Osteocyte (in vitro differentiated cells): ENCODE measurements around the gene OGFOD3. TPM values are rescaled to one million over a fixed set of nuclear protein-coding genes. Genes with fewer than 3 reads are reported as not detected.

ENCODE experiments used
- DNase-seq: peaks from one replicate; pipeline ENCODE4 v3.0.0; 2021; ENCODE audit warnings: mixed read lengths; ENCODE audit not compliant: unreplicated experiment; ENCODE audit errors: extremely low spot score
- H3K27ac Mint-ChIP-seq: one replicate; pipeline ENCODE4 v1.8.0; 2021; ENCODE audit warnings: mild to moderate bottlenecking, mixed read lengths; ENCODE audit not compliant: unreplicated experiment
- H3K27me3 Mint-ChIP-seq: one replicate; pipeline ENCODE4 v1.8.0; 2021; ENCODE audit warnings: mixed read lengths; ENCODE audit not compliant: unreplicated experiment
- H3K36me3 Mint-ChIP-seq: one replicate; pipeline ENCODE4 v1.8.0; 2021; ENCODE audit warnings: mixed read lengths; ENCODE audit not compliant: unreplicated experiment
- H3K4me1 Mint-ChIP-seq: one replicate; pipeline ENCODE4 v1.8.0; 2021; ENCODE audit warnings: mixed read lengths; ENCODE audit not compliant: unreplicated experiment
- H3K4me3 Mint-ChIP-seq: one replicate; pipeline ENCODE4 v1.8.0; 2021; ENCODE audit warnings: mild to moderate bottlenecking, moderate library complexity, mixed read lengths; ENCODE audit not compliant: unreplicated experiment
- H3K9me3 Mint-ChIP-seq: one replicate; pipeline ENCODE4 v1.8.0; 2021; ENCODE audit warnings: mixed read lengths; ENCODE audit not compliant: unreplicated experiment
- total RNA-seq: library from RNA; stranded (reverse); gene quantifications from 2 replicates; pipeline ENCODE4 v1.2.1, GENCODE V29; 2021
- TF ChIP-seq, protein P1 (sequence below): fragments of 200-600 bp; sonication (generic); IDR thresholded peaks from 2 replicates; pipeline ENCODE4 v1.5.0; 2021; ENCODE audit warnings: antibody characterized with exemption, mild to moderate bottlenecking, moderate library complexity

OGFOD3 gene
- total RNA-seq, 1 donor from 2014 or later = 32.8 TPM

DNA sequence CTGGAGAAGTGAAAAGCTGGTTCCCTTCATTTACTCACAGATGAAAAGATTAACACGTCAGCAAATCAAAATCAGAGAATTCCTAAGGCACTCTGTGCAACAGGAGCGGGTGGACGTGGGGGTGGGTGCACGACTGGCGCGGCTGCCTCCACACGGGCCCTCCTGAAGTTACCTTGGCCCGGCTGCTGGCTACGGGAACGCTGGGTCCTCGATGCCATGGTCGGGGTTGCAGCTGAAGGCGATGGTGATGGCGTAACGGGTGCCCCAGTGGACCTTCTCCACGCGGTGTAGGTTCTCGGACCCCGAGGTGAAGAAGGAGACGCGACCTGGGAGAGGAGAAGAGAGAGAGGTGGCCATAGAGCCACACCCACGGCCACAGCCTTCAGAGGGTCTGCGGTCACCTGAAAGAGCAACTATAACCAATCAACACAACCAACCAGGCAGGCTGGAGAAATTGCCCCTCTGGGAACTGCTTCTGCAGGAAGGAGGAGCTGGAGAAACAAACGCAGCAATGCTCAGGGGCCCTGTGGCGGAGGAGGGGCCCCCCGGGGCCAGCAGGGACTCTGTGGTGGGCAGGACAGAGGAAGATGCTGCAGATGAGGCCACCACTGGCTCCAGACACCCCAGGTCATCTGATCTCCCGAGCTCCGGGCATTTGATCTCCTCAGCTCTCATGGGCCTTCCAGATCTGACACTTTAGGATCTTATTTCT, 26.0 kb downstream of the OGFOD3 start:
- peaks cover 5% of the 10 kb centered on the region for H3K27me3 Mint-ChIP-seq
- no peaks in the 10 kb centered on the region for H3K9me3 Mint-ChIP-seq
- peaks cover 15% of the 10 kb centered on the region for H3K4me1 Mint-ChIP-seq
- H3K36me3 Mint-ChIP-seq = peaks cover 8% of the 10 kb centered on the region
- no peak overlapping the region for H3K4me3 Mint-ChIP-seq
- TF ChIP-seq, protein P1, sequence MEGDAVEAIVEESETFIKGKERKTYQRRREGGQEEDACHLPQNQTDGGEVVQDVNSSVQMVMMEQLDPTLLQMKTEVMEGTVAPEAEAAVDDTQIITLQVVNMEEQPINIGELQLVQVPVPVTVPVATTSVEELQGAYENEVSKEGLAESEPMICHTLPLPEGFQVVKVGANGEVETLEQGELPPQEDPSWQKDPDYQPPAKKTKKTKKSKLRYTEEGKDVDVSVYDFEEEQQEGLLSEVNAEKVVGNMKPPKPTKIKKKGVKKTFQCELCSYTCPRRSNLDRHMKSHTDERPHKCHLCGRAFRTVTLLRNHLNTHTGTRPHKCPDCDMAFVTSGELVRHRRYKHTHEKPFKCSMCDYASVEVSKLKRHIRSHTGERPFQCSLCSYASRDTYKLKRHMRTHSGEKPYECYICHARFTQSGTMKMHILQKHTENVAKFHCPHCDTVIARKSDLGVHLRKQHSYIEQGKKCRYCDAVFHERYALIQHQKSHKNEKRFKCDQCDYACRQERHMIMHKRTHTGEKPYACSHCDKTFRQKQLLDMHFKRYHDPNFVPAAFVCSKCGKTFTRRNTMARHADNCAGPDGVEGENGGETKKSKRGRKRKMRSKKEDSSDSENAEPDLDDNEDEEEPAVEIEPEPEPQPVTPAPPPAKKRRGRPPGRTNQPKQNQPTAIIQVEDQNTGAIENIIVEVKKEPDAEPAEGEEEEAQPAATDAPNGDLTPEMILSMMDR = no peak
- peak; percentile 82 for DNase-seq
- H3K27ac Mint-ChIP-seq = no peak overlapping the region

DNA sequence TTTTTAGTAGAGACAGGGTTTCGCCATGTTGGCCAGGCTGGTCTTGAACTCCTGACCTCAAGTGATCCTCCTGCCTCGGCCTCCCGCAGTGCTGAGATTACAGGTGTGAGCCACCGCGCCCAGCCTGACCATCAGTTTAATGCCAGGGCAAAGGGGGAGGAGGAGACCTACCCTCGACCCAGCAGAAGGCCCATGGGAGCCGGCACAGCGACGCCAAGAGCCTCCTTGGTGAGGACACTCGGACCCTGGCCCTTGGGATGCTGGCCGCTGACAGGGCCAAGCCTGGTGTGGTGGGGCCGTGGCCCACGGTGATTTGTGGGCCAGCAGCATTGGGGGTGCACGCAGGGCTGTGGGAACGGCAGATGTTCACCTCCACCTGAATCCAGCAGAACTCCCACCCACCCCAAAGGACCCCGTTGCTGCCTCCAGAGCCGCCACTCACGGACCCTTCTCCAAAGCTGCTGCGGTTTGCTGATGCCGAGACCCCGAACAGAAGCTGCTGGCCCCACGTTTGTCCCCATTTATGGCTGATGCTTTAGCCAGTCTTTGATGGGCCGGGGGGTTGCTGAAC, 26.8 kb downstream of the OGFOD3 start:
- Mint-ChIP-seq H3K27ac (no peak overlapping the region), H3K4me1 (peaks cover 9% of the 10 kb centered on the region), H3K27me3 (peaks cover 5% of the 10 kb centered on the region), H3K9me3 (no peaks in the 10 kb centered on the region), H3K36me3 (peaks cover 8% of the 10 kb centered on the region), H3K4me3 (no peak overlapping the region)
- TF ChIP-seq, protein P1 = no peak
- DNase-seq = peak; percentile 83

DNA sequence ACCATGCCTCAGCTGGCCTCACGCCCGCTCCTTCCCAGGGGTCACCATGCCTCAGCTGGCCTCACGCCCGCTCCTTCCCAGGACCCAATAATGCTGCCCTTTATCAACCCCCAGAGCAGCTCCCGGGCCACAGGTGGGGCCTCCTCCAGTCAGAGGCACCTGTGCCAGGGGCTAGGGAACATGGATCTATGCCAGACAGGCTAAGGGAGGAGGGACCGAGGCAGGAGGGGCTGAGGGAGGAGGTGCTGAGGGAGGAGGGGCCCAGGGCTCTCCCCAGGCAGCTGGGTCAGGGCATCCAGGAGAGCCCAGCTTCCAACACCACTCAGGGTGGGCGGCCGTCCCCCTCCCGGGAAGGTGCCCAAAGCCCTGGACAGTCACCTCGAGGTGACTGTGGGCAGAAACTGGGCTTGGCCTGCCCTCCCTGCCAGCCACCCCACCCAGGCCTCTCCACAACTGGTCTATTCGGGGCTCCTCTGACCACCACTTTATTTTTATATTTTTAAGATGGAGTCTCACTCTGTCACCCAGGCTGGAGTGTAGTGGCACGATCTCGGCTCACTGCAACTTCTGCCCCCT, 27.4 kb downstream of the OGFOD3 start:
- H3K4me3 Mint-ChIP-seq = no peak overlapping the region
- H3K27ac Mint-ChIP-seq = no peak overlapping the region
- peaks cover 5% of the 10 kb centered on the region for H3K27me3 Mint-ChIP-seq
- H3K4me1 Mint-ChIP-seq = peaks cover 7% of the 10 kb centered on the region
- DNase-seq = no peak
- no peaks in the 10 kb centered on the region for H3K9me3 Mint-ChIP-seq
- H3K36me3 Mint-ChIP-seq = peaks cover 8% of the 10 kb centered on the region
- TF ChIP-seq, protein P1 = no peak

DNA sequence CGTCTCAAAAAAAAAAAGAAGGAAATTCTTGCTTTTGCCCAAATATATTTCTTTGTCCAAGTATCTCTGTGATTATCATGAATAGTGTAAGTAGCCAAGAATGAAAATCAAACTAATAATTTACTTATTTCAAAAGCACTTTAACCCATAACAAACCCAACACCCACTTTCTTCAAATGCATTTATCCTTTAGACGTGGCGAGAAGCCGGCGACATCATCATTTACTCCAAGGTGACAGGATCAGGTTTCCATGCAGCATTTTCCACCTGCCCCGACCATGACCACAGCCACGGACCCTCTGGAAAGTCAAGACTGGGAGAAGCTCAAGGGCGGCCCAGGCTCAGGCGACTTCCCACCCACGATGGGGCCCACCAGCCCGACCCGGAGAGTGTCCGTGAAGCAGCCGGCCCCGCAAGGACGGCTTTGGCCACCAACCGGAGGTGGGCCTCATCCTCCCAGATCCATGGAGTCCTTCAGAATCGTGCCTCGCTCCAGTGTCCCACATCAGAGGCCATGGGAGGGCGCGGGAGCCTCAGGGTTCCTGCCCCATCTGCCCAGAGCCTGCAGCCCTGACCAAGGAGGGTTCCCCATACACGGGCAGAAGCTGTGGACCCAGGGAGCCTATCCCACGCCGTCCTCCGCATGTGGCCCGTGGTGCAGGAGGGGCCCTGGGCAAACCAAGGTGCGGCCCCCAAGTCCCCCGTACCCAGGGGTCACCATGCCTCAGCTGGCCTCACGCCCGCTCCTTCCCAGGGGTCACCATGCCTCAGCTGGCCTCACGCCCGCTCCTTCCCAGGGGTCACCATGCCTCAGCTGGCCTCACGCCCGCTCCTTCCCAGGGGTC, 28.1 kb downstream of the OGFOD3 start:
- Mint-ChIP-seq H3K4me1 (peaks cover 8% of the 10 kb centered on the region), H3K27ac (no peak overlapping the region), H3K4me3 (no peak overlapping the region), H3K27me3 (peaks cover 5% of the 10 kb centered on the region), H3K36me3 (peaks cover 8% of the 10 kb centered on the region), H3K9me3 (no peaks in the 10 kb centered on the region)
- no peak for DNase-seq
- TF ChIP-seq, protein P1 = no peak
